ENCODE results near the gene ATG4B.
A peak's percentile ranks its signal among the peaks of the same experiment; 100 is the strongest.

ATG4B gene

DNA sequence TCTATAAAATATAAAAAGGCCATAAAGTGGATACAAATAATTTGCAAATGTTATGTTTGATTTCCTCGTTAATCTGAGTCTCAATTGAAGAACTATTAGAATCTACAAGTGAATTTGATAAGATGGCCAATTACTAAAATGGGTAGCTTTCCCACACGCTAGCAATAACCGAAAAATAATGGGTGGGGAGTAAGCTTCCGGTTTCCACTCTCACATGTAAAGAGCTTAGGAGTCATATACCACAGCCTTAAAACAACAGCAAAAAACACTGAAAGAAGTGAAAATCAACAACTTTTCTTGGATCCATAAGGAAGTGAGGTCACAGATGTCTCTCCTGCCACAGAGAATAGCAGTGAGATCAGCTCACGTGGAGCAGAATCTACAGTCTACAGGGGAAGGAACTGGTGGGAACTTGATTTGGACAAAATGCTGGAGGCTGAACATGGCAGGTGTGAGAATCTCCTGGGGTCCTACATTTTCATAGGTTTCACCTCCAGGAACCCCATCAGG is 19.1 kb upstream of the ATG4B start:
- no peaks in the 10 kb centered on the region for H3K9me3 ChIP-seq
- in situ Hi-C loops (cut with MboI; ENCODE audit: low sequenced_read_pairs) = no loop called here
- no peaks in the 10 kb centered on the region; the same call in 1 of the 2 replicates for H3K36me3 ChIP-seq (replicated peaks)
- H3K4me1 ChIP-seq = no peaks in the 10 kb centered on the region
- H3K27me3 ChIP-seq (ENCODE audit: low read depth) = no peaks in the 10 kb centered on the region
- H3K4me3 ChIP-seq = no peak overlapping the region
- no peak for DNase-seq (ENCODE audit: low spot score in 2 of 2)

DNA sequence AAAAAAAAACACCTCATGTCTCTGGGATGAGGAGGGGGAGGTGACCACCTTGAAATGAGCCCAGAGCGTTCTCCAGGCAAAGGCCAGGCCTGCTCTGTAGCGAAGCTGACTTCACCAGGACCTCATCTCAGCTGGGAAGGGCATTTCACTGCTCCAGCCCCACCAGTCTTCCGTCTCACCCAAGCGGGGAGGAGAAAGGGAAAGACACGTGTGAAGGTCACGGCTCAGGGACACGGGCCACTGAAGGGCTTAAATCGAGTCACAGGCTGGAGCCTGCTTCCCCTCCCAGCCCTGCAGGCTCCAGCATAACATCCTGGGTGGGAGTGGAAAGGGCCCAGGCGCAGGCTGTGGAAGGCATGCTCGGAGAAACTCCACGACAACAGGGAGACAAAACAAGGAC is 18.7 kb upstream of the ATG4B start:
- Histone ChIP-seq H3K9me3 (no peaks in the 10 kb centered on the region), H3K36me3 (replicated peaks) (peaks cover 2% of the 10 kb centered on the region; the same call in 1 of the 2 replicates), H3K4me3 (no peak overlapping the region), H3K4me1 (no peaks in the 10 kb centered on the region), H3K27me3 (ENCODE audit: low read depth) (no peaks in the 10 kb centered on the region)
- no peak for DNase-seq (ENCODE audit: low spot score in 2 of 2)
- in situ Hi-C loops (cut with MboI; ENCODE audit: low sequenced_read_pairs) = no loop called here

DNA sequence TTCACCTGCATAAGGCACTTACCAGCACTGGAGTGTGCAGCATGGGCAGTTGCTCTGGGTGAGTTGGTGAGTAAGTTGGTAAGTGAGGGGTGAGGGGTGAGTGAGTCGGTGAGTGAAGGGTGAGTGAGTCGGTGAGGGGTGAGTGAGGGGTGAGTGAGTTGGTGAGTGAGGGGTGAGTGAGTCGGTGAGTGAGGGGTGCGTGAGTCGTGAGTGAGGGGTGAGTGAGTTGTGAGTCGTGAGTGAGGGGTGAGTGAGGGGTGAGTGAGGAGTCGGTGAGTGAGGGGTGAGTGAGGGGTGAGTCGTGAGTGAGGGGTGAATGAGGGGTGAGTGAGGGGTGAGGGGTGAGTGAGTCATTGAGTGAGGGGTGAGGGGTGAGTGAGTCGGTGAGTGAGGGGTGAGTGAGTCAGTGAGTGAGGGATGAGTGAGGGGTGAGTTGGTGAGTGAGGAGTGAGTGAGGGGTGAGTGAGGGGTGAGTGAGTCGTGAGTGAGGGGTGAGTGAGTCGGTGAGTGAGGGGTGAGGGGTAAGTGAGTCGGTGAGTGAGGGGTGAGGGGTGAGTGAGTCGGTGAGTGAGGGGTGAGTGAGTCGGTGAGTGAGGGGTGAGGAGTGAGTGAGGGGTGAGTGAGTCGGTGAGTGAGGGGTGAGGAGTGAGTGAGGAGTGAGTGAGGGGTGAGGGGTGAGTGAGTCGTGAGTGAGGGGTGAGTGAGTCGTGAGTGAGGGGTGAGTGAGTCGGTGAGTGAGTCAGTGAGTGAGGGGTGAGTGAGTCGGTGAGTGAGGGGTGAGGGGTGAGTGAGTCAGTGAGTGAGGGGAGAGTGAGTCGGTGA is 17.7 kb upstream of the ATG4B start:
- H3K9me3 ChIP-seq = no peaks in the 10 kb centered on the region
- H3K4me1 ChIP-seq = no peaks in the 10 kb centered on the region
- H3K4me3 ChIP-seq = no peak overlapping the region
- in situ Hi-C loops (cut with MboI; ENCODE audit: low sequenced_read_pairs) = no loop called here
- peaks cover 4% of the 10 kb centered on the region for H3K36me3 ChIP-seq (replicated peaks)
- no peaks in the 10 kb centered on the region for H3K27me3 ChIP-seq (ENCODE audit: low read depth)
- no peak for DNase-seq (ENCODE audit: low spot score in 2 of 2)

DNA sequence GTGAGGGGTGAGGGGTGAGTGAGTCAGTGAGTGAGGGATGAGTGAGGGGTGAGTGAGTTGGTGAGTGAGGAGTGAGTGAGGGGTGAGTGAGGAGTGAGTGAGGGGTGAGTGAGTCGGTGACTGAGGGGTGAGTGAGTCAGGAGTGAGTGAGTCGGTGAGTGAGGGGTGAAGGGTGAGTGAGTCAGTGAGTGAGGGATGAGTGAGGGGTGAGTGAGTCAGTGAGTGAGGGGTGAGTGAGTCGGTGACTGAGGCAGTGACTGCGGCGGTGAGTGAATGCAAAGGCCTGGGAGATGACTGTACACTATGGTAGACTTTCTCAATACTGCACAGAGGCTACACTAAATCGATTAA is 17.1 kb upstream of the ATG4B start:
- peaks cover 4% of the 10 kb centered on the region for H3K36me3 ChIP-seq (replicated peaks)
- H3K9me3 ChIP-seq = no peaks in the 10 kb centered on the region
- no peaks in the 10 kb centered on the region for H3K4me1 ChIP-seq
- H3K27me3 ChIP-seq (ENCODE audit: low read depth) = no peaks in the 10 kb centered on the region
- in situ Hi-C loops (cut with MboI; ENCODE audit: low sequenced_read_pairs) = no loop called here
- no peak for DNase-seq (ENCODE audit: low spot score in 2 of 2)
- no peak overlapping the region for H3K4me3 ChIP-seq

DNA sequence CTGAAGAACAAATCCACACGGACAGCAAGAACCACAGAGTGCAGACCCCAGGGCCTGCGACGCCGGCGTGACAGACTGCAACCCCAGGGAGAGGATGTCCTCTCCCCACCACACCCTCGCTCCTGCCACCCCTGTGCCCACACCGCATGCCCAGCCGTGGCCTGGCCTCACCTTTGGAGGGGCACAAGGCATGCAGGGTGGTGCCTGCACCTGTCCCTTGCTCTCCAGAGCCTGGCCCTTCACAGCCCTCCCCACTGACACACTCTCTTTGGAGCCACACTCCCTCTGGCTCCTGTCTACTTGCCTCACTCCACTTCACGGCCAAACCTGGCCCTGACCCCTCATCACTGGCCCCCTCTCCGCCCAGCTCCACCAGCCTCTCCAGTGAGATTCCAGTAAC is 9.8 kb upstream of the ATG4B start:
- no peak overlapping the region for H3K4me3 ChIP-seq
- no peaks in the 10 kb centered on the region for H3K4me1 ChIP-seq
- no peaks in the 10 kb centered on the region for H3K27me3 ChIP-seq (ENCODE audit: low read depth)
- in situ Hi-C loops (cut with MboI; ENCODE audit: low sequenced_read_pairs) = no loop called here
- peaks cover 42% of the 10 kb centered on the region for H3K36me3 ChIP-seq (replicated peaks)
- H3K9me3 ChIP-seq = no peaks in the 10 kb centered on the region
- no peak for DNase-seq (ENCODE audit: low spot score in 2 of 2)

DNA sequence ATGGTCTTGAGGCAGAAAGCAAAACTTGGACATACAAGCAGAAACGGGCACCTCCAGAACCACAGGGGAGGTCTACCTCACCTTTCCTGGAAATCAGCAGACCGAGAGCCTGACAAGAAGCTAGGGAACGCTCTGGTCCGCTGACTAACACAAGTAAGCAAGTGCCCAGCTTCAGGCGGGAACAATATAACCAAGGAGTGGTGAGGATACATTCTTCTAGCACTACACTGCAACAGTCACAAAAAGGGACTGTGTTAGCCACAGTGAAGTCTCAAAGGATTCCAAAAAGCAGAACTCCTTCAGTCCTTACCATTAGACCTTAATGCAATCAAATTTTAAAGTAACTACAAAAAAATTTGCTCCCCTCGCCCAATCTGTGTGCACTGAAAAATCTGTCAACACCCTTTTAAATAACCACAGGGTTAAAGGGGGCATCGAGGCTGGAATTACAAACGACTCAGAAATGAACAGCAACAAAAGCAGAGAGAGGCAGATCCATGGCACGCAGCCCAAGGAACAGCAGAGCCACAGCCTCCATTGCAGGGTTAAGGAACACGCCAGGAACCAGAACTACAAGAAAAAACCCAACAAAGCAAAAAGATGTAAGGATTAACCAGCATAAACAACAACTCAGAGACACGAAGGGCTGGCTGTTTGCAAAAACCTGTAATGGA is 7.6 kb upstream of the ATG4B start:
- in situ Hi-C loops (cut with MboI; ENCODE audit: low sequenced_read_pairs) = no loop called here

DNA sequence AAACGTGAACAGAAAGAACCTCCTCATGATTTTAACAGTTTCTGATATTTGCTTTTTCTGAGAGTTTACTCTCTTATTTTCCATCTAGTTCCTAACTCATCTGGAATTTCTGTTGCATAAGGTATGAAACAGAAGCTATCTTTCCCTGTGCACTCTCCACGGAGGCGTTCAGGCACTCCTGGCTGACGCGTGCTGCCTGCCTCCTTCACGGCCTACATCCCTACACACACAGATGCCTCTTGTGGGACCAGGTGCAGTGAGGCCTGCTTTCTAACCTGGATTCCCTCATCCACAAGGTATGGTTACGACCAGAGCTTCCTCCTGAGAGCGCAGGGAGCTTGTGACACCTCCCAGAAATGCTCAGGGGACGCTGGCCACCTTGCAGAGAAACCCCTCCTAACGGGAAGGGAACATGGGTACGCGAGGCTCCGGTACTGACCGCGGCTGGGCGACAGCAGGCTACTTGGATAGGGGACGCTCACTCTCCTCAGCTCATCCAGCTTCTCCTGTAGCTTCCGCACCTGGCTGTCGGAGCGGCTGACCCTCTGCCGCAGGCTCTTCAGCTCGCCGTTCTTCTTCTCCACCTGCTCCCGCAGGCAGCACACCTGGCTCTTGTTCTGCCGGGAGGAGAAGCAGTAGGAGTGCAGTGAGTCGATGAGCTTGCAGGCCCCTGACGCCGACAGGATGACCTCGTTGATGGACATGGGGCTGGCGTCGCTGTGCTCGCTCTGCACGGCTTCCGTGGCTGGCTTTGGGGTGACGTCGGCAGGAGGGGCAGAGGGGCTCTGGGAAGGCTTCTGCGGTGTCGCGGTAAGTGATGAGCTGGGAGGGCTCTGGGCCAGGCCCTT is 4.8 kb upstream of the ATG4B start:
- Histone ChIP-seq H3K27me3 (ENCODE audit: low read depth) (no peaks in the 10 kb centered on the region), H3K36me3 (replicated peaks) (peaks cover 41% of the 10 kb centered on the region), H3K4me3 (no peak overlapping the region), H3K4me1 (peaks cover 7% of the 10 kb centered on the region), H3K9me3 (no peaks in the 10 kb centered on the region)
- no peak for DNase-seq (ENCODE audit: low spot score in 2 of 2)
- in situ Hi-C loops (cut with MboI; ENCODE audit: low sequenced_read_pairs) = no loop called here

More for the DNA sequence above, 7.6 kb upstream of the ATG4B start:
- no peaks in the 10 kb centered on the region for H3K27me3 ChIP-seq (ENCODE audit: low read depth)
- H3K9me3 ChIP-seq = no peaks in the 10 kb centered on the region
- H3K36me3 ChIP-seq (replicated peaks) = peaks cover 51% of the 10 kb centered on the region
- no peak for DNase-seq (ENCODE audit: low spot score in 2 of 2)
- H3K4me1 ChIP-seq = no peaks in the 10 kb centered on the region; the same call in 1 of the 2 replicates
- no peak overlapping the region for H3K4me3 ChIP-seq

DNA sequence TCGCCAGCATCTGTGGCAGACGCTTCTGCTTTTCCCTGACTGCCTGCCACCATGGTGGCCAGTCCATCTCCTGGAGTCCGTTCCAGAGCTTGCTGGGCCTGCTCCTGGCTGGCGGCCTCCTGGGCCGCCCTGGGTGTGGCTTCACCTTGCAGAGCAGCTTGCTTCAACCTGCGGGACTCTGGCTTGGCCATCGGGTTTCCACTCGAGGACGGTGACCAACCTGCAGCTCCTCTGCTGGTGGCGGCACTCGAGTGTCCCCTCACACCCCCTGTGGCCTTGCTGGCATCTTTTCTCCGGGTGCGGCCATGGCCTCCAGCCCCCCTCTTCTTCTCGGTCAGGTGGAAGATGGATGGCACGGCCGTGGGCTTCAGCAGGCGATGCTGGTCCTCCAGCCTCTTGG is 3.9 kb upstream of the ATG4B start:
- no peak for DNase-seq (ENCODE audit: low spot score in 2 of 2)
- peaks cover 41% of the 10 kb centered on the region for H3K36me3 ChIP-seq (replicated peaks)

DNA sequence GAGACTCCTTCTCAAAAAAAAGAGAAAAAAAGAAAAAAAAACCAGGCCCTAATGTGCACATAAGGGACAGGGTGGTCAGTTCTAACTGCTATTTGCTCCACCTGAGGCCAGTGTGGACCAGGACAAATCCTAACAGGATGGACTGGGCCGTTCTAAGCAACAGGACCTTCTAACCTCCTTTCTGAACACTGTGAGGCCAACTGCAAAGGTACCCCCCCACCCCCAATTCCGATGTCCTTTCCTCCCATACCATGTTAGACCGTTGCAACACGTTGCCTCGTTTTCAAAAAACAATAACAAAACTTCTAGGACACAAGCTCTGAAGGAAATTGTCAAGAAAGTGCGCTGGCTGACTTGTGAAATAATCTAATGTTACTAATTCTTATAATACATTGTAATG is 1.7 kb upstream of the ATG4B start:
- peak overlapping the region; percentile 99 for H3K4me3 ChIP-seq
- H3K4me1 ChIP-seq = peaks cover 13% of the 10 kb centered on the region
- peaks cover 46% of the 10 kb centered on the region for H3K36me3 ChIP-seq (replicated peaks)
- DNase-seq (ENCODE audit: low spot score in 2 of 2) = peak in 1 of 2 experiments; percentile 29
- in situ Hi-C loops (cut with MboI; ENCODE audit: low sequenced_read_pairs) = no loop called here
- H3K27me3 ChIP-seq (ENCODE audit: low read depth) = no peaks in the 10 kb centered on the region
- peaks cover 8% of the 10 kb centered on the region; the same call in 1 of the 2 replicates for H3K9me3 ChIP-seq

More for the DNA sequence above, 3.9 kb upstream of the ATG4B start:
- H3K27me3 ChIP-seq (ENCODE audit: low read depth) = no peaks in the 10 kb centered on the region
- peaks cover 12% of the 10 kb centered on the region for H3K4me1 ChIP-seq
- H3K9me3 ChIP-seq = no peaks in the 10 kb centered on the region
- in situ Hi-C loops (cut with MboI; ENCODE audit: low sequenced_read_pairs) = no loop called here
- H3K4me3 ChIP-seq = no peak overlapping the region

DNA sequence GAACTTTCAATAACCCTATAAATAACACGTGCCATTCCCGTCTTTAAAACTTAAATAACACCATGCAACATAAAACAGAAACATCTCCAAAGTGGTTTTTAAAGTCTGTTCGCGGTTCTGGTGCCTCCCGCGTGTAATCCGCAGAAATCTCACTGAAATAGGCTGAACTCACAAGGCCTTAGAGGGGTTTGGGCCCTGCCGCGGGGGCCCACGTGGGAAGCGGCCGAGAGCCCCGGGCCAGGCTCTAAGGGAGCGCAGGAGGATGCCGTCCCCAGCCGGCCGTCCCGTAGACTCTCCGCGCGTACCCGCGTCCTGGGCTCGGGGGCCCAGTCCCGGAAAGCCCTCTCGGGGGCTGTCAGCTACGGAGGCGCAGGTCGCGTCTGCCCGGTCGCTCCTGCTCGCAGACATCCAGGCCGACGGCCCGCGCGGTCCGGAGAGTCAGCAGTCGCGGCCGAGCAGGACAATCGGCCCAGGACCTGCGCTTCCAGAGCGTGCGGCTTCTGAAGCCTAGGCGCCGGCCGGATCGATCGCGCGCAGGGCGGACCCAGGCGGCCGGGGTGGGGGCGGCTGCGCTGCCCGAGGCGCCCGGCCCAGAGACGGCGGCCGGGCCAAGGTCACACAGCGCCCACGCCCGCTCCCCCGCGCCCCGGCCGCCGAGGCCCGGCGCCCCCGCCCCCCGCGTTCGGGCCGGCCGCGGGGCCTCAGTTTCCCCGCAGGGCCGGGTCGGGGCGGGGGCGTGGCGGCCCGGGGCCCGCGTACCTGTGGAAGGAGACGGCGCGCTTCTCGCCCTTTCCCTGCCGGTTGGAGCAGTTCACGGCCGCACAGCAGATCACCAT is 1.1 kb upstream of the ATG4B start:
- DNase-seq (ENCODE audit: low spot score in 2 of 2) = peak; percentile 4 to 54
- peaks cover 39% of the 10 kb centered on the region for H3K36me3 ChIP-seq (replicated peaks)

DNA sequence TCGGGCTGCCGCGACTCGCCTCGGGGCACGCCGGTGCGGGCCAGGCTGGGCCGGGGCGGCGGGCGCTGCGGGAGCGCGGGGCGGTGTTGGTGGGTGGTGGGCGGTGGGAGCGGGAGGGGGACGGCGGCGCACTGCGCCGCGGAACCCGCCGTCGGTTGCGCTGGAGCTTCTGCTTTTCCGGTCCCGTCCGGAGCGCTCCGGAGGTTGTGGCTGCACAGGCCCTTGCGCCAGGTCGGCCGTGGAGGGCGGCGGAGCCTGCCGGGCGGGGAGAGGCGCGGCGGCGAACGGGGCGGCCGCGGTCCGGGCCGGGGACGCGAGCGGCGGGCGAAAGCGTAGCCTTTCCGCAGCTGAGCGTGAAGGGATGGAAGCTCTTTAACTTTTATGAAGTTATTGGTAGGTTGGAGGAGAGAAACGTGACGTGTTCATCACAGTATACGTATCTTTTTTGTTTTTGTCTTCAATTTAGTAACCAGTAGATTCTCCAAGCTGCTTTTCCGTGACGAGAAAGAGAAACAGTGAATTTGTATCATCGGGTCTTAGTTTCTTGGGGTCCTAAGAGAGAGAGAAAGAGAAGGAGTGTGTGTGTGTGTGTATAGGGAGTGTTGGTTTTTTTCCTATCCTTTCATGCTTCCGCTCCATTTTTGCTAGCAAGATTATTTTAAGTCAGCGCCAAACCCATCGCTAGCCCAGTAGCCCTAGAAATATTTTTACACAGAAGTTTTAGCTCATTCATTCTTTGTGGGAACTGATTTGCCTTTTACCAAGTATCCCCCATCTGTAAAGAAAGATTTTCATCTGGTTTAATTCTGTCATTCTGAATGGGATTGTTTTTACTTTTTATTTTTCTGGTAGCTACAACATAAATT is 535 bp downstream of the ATG4B start:
- Histone ChIP-seq H3K4me1 (peaks cover 18% of the 10 kb centered on the region), H3K4me3 (peak overlapping the region; percentile 99), H3K36me3 (replicated peaks) (peaks cover 26% of the 10 kb centered on the region), H3K27me3 (ENCODE audit: low read depth) (no peaks in the 10 kb centered on the region), H3K9me3 (peaks cover 8% of the 10 kb centered on the region; the same call in 1 of the 2 replicates)
- DNase-seq (ENCODE audit: low spot score in 2 of 2) = no peak
- in situ Hi-C loops (cut with MboI; ENCODE audit: low sequenced_read_pairs) = no loop called here

More for the DNA sequence above, 1.1 kb upstream of the ATG4B start:
- peaks cover 8% of the 10 kb centered on the region; the same call in 1 of the 2 replicates for H3K9me3 ChIP-seq
- H3K27me3 ChIP-seq (ENCODE audit: low read depth) = no peaks in the 10 kb centered on the region
- in situ Hi-C loops (cut with MboI; ENCODE audit: low sequenced_read_pairs) = no loop called here
- H3K4me3 ChIP-seq = peak overlapping the region; percentile 99
- H3K4me1 ChIP-seq = peaks cover 13% of the 10 kb centered on the region

DNA sequence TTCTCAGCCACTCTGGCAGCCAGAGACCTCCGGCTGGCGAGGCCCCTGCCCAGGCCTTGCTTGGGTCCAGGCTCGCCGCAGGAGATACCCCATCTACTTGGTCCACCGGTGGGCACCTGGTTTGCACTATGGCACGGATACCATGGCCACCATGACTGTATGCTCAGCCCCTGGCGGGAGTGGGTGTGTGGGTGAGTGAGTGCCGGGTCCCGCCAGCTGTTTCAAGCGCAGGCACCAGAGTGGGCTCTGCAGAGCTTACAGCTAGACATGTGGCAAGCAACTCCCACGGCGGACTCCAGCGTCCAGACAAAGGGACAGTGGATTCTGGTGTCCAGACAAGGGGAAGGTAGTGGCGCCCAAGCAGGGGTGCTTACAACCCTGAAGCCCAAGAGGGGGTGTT is 1.4 kb downstream of the ATG4B start:
- in situ Hi-C loops (cut with MboI; ENCODE audit: low sequenced_read_pairs) = no loop called here
- no peaks in the 10 kb centered on the region for H3K27me3 ChIP-seq (ENCODE audit: low read depth)
- H3K4me1 ChIP-seq = peaks cover 18% of the 10 kb centered on the region
- DNase-seq (ENCODE audit: low spot score in 2 of 2) = no peak
- peak overlapping the region; percentile 99; the same call in 1 of the 2 replicates for H3K4me3 ChIP-seq
- peaks cover 8% of the 10 kb centered on the region; the same call in 1 of the 2 replicates for H3K9me3 ChIP-seq
- H3K36me3 ChIP-seq (replicated peaks) = peaks cover 20% of the 10 kb centered on the region
